Measurements from ENCODE around the gene GPA33.

Gene GPA33

DNA sequence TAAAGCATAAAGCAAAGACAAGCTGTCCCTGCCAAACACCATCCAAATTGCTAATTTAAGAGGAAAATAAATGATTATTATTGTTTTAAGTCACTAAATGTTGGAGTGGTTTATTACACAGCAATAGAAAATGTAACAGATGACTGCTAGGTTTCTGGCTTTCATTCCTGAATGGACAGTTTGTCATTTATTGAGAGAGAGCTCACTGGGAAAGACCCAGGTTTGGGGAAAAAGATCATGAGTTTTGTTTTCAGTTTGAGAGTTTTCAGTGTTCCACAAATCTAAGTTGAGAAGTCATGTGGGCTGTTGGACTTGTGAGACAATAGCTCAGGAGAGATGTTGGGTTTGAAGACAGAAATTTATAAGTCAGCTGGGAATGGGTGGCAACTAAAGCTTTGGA is 5.4 kb downstream of the GPA33 start:
- DNase-seq = no peak

DNA sequence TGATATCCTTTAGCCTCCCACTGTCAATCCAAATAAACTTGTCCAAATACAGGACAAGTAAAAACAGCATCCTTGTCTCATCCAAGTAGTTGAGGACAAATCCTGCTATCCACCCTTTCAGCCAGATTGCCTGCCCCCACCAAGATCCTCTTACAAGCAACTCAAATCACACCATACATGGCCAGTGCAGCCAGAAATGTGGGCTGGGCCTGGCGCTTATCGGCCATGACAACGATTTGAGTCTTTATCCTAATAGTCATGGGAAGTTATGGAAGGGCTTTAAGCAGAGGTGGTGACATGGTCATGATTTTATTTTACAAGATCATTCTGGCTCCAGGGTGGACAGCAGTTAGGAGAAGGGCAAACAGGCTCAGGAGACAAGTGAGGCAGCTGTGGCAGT is 6.3 kb downstream of the GPA33 start:
- no peak for DNase-seq

GRCh38 chr1:167083066-167083665 is 7.0 kb downstream of the GPA33 start:
- DNase-seq = peak in 2 of 3 experiments; percentile 32 to 61

DNA sequence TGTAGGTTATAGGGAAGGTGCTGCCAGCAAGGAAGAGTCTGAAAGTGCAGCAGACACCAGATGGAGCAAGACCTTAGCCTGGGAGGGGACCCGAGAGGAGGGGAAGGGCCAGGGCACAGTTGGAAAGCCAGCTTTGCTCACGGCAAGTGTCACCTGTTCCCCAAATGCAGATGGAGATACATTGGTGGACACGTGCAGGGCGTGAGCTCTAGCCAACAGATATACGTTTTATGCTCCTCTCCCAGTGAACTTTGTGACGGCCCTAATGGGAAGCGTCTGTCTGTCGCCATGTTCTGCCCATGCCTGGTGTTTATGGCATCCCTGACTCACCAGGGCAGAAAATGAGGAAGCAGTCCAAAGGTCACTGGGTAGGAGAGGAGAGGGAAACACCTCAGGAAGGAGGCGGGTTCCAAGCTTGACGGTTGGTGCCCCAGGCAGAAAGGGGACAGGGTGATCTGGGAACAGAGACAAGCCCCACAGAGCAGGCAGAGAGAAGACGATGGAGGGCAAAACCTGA is 7.6 kb downstream of the GPA33 start:
- no peak for DNase-seq

DNA sequence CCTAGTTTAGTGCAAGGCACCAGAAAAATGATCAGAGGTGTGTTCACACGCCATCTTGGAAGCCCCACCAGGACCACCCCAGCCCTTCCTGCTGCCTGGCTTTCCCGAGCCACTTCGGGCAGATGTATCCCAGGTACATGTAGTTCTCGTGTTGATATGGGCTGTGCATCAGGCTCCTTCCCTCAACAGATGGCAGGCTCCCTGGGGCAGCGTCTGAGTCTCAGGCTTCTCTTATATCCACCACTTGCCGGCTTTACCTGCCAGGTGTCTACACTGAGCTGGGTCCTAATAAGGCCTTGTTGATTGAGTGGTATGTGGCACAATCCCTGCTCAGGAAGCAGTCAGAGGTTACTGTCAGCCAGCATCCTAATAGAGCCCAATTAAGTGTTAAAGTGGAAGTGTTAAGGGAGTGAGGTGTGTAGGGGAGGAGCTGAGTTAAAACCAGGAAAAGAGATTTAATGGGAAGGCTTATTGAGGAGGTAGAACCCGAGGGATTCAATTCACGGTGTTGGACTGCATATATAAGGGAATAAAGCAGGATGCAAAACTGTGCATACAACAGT is 8.5 kb downstream of the GPA33 start:
- peak in 2 of 3 experiments; percentile 35 to 64 for DNase-seq

GRCh38 chr1:167077868-167078210 is 12.3 kb downstream of the GPA33 start:
- no peak for DNase-seq

- no peak for DNase-seq
Measured at GRCh38 chr1:167077128-167077867, 12.9 kb downstream of the GPA33 start.

DNA sequence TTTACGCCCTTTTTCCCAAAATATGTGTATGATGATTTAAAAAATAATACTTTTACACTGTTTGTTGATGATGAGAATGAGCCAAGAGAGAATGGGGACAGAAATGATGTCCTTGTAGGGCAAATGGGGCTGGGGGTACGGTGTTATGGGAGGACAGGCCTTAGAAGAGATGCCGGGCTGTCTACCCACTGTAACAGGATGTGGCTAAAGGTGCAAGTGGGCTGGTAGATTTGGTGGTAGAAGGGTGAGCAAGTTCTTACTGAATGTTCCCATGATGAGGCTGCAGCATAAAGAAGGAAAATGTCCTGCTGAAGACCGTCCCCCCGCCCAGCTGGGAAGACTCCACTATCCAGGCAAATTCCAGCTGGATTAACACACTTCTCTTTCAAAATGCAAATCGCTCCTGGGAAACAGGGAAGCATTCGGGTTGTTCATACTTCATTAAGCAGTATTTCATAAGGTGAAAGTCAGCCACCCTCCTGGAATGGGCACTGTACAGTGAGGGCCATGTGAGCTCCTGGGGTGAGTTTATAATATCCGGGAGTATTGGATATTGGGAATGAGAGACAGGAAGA is 14.0 kb downstream of the GPA33 start:
- DNase-seq = no peak

DNA sequence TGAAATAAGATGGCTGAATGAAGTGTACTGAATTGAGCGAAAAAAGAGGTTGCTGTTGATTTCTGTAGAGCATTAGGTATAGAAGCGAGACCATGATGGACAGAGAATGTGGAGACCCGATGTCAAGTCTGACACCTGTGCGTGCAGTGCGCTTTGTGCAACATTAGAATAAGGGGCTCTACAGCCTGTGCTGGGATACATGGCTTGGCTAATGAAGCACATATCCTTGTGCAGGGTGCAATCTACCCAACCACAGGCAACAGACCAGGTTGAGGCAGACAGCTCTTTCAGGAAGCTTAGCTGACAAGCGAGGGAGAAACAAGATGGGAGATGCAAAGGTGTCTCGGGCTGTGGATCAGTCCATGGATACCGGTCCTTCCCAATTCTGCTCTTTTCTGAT is 18.9 kb downstream of the GPA33 start:
- DNase-seq = no peak

GRCh38 chr1:167068761-167069160 is 21.4 kb downstream of the GPA33 start:
- DNase-seq = no peak

DNA sequence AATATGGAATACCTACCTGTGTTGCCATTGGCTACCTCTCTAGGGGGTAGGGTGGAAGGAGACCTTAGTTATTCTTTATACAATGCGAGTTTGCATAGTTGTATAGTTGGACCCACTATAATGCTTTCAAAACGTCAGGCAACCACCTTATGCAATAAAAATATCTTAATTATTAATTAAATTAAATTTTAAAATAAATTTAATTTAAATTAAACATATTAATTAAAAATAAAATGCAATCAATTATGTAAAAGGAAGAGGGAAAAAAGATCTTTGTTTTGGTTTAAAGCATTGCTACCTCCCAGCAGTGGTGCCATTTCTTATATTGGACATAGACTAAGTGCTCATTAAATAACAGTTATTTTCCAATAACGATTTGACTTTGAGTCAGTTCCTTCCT is 22.3 kb downstream of the GPA33 start:
- DNase-seq = no peak

DNA sequence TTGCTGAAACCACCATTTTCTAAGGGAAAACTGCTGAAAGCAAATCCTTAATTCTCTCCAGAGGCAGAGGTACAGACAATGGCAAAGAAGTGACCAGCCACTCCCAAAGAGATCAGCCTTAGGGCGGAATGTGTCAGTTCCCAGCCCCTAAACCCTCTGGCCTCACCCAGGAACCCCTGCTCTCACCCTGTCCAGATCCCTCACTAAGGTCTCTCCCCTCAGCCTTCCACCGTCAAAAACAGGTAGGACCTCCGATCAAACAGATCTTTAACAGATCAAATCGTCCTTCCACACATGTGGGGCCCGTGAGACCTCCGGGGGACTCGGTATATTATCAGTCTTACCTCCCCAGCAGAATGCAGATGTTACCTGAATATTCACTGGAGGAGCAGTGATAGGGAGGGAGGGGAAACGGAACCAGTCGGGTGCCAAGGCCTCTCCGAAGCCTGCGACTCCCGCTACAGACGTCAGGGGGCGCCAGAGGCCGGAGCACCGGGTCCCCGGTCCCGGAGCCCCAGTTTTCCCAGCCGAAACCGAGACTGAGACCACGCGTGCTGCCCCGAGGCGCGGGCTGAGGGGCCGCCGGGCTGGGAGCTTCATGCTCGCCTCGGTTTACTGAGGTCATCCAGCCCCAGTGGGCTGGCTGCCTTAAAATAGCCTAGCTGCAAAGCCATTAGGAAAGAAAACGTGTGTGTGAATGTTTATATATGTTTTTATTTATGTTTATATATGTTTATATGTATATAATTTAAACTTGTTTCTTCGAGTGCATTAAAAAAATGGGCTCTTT is 23.6 kb downstream of the GPA33 start:
- DNase-seq = peak; percentile 80 to 92 (median 87)

DNA sequence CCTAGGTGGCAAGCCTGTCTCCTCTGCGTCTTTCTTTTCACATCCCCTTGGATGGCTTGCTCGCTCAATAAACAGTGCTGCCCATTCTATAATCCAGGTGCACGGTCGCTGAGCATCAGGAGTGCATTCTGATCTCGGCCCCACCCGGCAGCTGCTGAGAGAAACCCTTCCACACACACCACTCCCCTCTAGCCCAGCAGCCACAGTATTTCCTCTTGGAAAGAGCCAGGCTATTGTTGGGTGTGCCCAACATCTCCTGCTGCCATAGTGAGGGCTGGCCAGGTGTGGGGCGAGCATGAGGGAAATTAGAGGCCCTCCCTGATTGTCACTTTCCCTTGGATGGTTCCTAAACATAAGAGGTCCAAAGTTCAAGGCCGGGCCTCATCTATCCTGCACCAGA is 24.7 kb downstream of the GPA33 start:
- peak; percentile 5 to 76 (median 32) for DNase-seq

DNA sequence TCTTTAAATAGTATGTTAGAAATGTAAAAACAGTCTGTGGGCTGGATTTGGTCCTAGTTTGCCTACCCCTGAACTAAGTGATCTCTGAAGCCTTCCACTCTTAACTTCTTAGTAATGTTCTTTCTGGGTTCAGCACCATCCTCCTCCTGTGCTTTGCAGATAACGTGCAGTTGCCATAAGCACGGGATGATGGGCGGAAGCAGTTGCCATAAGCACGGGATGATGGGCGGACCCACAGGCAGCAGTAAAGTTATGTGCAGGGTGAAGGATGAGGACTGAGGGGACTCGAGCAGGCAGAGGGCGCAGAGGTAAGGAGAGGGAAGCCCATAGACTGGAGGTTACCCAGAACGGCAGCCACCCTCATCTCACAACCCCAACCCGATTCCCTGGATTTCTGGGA is 25.6 kb downstream of the GPA33 start:
- DNase-seq = no peak

DNA sequence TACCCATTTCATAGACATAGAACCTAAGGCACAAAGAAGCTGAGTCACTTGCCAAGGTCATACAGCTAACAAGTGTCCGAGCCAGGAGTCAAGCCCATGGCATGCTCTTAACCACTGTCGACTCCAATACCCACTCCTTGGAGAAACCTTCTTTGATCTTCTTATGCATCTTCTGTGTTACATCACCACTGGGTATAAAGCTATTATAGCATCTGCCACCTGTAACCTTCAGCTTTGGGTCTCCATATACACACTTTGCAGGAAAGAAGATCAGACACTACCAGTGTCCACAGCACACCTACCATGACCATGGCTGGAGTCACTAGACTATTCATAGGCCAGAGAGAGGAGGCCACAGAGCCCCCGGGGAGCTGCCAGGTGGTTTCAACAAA is 29.1 kb downstream of the GPA33 start:
- no peak for DNase-seq

GRCh38 chr1:167060141-167061072 is 29.8 kb downstream of the GPA33 start:
- peak in 1 of 3 experiments; percentile 19 for DNase-seq

- no peak for DNase-seq
Measured at GRCh38 chr1:167059809-167060107, 30.4 kb downstream of the GPA33 start.

DNA sequence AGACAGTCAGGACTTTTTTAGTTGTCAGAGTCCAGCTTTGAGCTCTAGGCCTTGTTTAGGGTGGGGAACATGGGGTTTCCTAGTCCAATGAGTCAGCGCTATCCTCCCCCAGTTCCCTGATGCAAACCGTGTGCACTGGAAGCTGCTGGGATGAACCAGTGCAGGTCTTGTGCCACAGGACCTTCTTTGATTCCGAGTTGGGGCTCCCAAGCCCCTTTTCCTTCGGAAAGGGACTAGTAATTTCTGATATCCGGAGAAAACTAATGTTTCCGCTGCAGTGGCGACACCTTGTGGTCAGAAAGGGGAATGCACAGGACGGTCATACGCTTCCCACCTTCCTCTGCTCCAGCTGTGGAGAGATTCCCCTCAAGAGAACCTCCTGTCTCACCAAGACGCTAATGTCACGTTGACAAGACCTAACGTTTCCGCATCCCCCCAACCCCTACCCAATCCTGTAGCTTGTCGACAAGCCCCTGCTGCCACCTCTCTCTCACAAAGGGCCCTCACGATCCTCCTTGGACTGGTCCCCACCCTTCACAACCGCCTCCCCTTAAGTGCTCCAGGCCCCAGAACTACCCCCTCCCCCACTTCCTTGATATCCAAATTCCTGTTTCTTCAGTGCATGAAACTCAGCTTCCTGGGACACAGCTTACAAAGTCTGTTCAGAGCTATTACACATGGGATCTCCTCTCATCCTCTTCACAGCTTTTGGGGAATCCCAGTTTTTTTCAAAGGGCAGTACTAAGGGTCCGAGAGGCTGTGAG is 30.9 kb downstream of the GPA33 start:
- peak; percentile 61 to 90 (median 86) for DNase-seq

- DNase-seq = peak; percentile 78 to 95 (median 90)
Measured at GRCh38 chr1:167057241-167057688, 32.9 kb downstream of the GPA33 start.

- peak in 2 of 3 experiments; percentile 78 to 95 for DNase-seq
Measured at GRCh38 chr1:167056529-167057231, 33.5 kb downstream of the GPA33 start.
